Measurements from ENCODE around the gene CALCA. TPM values are rescaled to one million over a fixed set of nuclear protein-coding genes. Genes with fewer than 3 reads are reported as not detected.
"Not testable (repeated sequence)": the region's sequence is repeated elsewhere in the genome, so short reads cannot be mapped to it uniquely, and the experiment has no call there.

Gene CALCA
- total RNA-seq, 1 donor = not detected

DNA sequence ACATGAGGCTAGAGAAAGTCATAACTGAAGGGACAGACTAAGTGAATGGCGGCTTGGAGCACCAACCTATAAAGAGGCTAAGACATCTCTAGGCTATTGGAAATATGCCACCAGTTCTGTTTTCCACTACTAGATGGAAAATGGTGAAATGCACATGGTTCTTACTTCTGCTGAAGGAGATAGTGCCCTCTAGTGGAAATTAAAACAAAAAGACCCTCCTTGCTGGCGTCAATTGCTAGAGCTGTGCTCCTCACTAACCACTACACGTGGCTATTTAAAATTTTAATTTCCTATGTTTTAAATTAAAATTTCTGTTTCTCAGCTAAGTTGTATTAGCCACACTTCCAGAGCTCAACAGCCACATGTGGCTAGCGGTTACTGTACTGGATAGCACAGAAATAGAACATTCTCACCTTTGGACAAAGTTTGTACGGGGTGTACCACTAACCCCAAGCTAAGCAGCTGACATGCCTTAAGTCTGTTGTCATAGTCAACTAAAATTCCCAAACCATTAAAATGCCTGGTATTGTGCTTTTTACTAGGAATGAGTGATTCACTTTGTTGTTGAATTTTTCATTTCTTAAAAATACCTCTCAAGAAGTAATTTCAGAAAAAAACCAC lies 34.1 kb upstream of the CALCA start:
- H2AFZ ChIP-seq (ENCODE audit: low read length) = no peak overlapping the region
- DNase-seq (ENCODE audit: insufficient read length, low spot score, missing footprints) = no peak
- no peak overlapping the region for H3K4me3 ChIP-seq (ENCODE audit: insufficient read depth, low read length)
- no peaks in the 10 kb centered on the region for H3K36me3 ChIP-seq (ENCODE audit: insufficient read depth, low read length)
- H3K4me1 ChIP-seq (ENCODE audit: insufficient read depth, low read length) = no peaks in the 10 kb centered on the region
- no peak overlapping the region for H3K27ac ChIP-seq (ENCODE audit: low read depth, low read length)
- no peaks in the 10 kb centered on the region for H4K20me1 ChIP-seq (ENCODE audit: insufficient read depth, low read length)
- H3K79me2 ChIP-seq (ENCODE audit: insufficient read depth, low read length) = no peaks in the 10 kb centered on the region
- H3K27me3 ChIP-seq (ENCODE audit: insufficient read depth, low read length) = peaks cover 15% of the 10 kb centered on the region
- H3K4me2 ChIP-seq (ENCODE audit: insufficient read depth, low read length) = no peak overlapping the region
- no peaks in the 10 kb centered on the region for H3K9me3 ChIP-seq (ENCODE audit: low read depth, low read length)
- TF ChIP-seq, protein P1, sequence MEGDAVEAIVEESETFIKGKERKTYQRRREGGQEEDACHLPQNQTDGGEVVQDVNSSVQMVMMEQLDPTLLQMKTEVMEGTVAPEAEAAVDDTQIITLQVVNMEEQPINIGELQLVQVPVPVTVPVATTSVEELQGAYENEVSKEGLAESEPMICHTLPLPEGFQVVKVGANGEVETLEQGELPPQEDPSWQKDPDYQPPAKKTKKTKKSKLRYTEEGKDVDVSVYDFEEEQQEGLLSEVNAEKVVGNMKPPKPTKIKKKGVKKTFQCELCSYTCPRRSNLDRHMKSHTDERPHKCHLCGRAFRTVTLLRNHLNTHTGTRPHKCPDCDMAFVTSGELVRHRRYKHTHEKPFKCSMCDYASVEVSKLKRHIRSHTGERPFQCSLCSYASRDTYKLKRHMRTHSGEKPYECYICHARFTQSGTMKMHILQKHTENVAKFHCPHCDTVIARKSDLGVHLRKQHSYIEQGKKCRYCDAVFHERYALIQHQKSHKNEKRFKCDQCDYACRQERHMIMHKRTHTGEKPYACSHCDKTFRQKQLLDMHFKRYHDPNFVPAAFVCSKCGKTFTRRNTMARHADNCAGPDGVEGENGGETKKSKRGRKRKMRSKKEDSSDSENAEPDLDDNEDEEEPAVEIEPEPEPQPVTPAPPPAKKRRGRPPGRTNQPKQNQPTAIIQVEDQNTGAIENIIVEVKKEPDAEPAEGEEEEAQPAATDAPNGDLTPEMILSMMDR (IDR thresholded peaks at IDR 0.05; ENCODE audit: extremely low read depth, low read depth, low read length) = peak; percentile 60

DNA sequence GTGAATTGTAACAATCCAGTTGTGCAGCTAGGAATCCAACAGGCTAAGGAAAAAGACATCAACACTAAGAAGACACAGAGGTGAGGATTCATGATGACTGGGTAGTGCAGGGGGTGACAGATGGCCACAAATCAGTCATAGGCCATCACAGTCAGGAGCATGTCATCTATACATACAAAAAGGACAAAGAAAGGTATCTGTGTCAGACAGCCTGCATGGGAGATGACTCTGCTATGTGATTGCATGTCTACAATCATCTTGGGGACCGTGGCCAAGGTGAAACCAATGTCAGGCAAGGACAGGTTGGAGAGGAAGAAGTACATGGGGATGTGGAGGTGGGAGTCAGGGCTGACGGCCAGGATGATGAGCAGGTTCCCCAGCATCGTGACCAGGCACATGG lies 16.0 kb upstream of the CALCA start:
- not testable (repeated sequence) for H3K79me2 ChIP-seq (ENCODE audit: insufficient read depth, low read length); H3K9me3 ChIP-seq (ENCODE audit: low read depth, low read length); H4K20me1 ChIP-seq (ENCODE audit: insufficient read depth, low read length); H3K36me3 ChIP-seq (ENCODE audit: insufficient read depth, low read length); H3K4me2 ChIP-seq (ENCODE audit: insufficient read depth, low read length); H3K27me3 ChIP-seq (ENCODE audit: insufficient read depth, low read length); H2AFZ ChIP-seq (ENCODE audit: low read length); H3K27ac ChIP-seq (ENCODE audit: low read depth, low read length); H3K4me1 ChIP-seq (ENCODE audit: insufficient read depth, low read length); DNase-seq (ENCODE audit: insufficient read length, low spot score, missing footprints); H3K4me3 ChIP-seq (ENCODE audit: insufficient read depth, low read length)

DNA sequence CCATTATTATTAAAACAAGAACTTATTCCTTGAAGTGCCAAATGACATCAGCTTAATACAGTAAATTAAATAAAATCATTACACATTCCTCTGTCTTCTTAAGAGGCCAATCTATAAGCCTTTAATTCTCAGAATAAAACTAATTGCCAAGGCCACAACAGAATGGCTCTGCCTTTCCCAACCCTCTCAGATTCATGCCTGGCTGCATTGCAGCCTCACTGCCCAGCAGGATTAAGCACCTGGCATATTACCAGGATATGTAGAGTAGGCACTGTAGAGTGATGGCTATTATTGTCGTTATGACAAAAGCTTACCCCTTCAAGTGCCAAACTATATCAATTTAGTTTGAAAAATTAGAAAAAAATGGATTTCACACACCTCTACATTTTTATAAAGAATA lies 9.4 kb upstream of the CALCA start:
- no peaks in the 10 kb centered on the region for H3K79me2 ChIP-seq (ENCODE audit: insufficient read depth, low read length)
- no peak overlapping the region for H3K4me2 ChIP-seq (ENCODE audit: insufficient read depth, low read length)
- H3K9me3 ChIP-seq (ENCODE audit: low read depth, low read length) = no peaks in the 10 kb centered on the region
- H3K36me3 ChIP-seq (ENCODE audit: insufficient read depth, low read length) = no peaks in the 10 kb centered on the region
- H4K20me1 ChIP-seq (ENCODE audit: insufficient read depth, low read length) = no peaks in the 10 kb centered on the region
- peaks cover 9% of the 10 kb centered on the region for H3K4me1 ChIP-seq (ENCODE audit: insufficient read depth, low read length)
- no peak overlapping the region for H3K4me3 ChIP-seq (ENCODE audit: insufficient read depth, low read length)
- no peak overlapping the region for H3K27ac ChIP-seq (ENCODE audit: low read depth, low read length)
- TF ChIP-seq, protein P1 (IDR thresholded peaks at IDR 0.05; ENCODE audit: extremely low read depth, low read depth, low read length) = no peak
- DNase-seq (ENCODE audit: insufficient read length, low spot score, missing footprints) = no peak
- no peak overlapping the region for H2AFZ ChIP-seq (ENCODE audit: low read length)
- H3K27me3 ChIP-seq (ENCODE audit: insufficient read depth, low read length) = peaks cover 4% of the 10 kb centered on the region

GRCh38 chr11:14980854-14981253 lies 8.7 kb upstream of the CALCA start:
- H3K4me1 ChIP-seq (ENCODE audit: insufficient read depth, low read length) = peaks cover 9% of the 10 kb centered on the region
- H3K4me2 ChIP-seq (ENCODE audit: insufficient read depth, low read length) = peak overlapping the region; percentile 24
- DNase-seq (ENCODE audit: insufficient read length, low spot score, missing footprints) = peak; percentile 88
- no peaks in the 10 kb centered on the region for H3K79me2 ChIP-seq (ENCODE audit: insufficient read depth, low read length)
- no peaks in the 10 kb centered on the region for H3K9me3 ChIP-seq (ENCODE audit: low read depth, low read length)
- TF ChIP-seq, protein P1 (IDR thresholded peaks at IDR 0.05; ENCODE audit: extremely low read depth, low read depth, low read length) = no peak
- no peak overlapping the region for H2AFZ ChIP-seq (ENCODE audit: low read length)
- peaks cover 11% of the 10 kb centered on the region for H3K27me3 ChIP-seq (ENCODE audit: insufficient read depth, low read length)
- H3K36me3 ChIP-seq (ENCODE audit: insufficient read depth, low read length) = no peaks in the 10 kb centered on the region
- no peaks in the 10 kb centered on the region for H4K20me1 ChIP-seq (ENCODE audit: insufficient read depth, low read length)
- peak overlapping the region; percentile 13 for H3K27ac ChIP-seq (ENCODE audit: low read depth, low read length)
- no peak overlapping the region for H3K4me3 ChIP-seq (ENCODE audit: insufficient read depth, low read length)
